ENCODE measurements around the gene SLC37A1.

SLC37A1 gene

GRCh38 chr21:42595283-42596187 is 81.9 kb downstream of the SLC37A1 start:
- TF ChIP-seq FOXP2 (optimal IDR thresholded peaks at IDR 0.05; ENCODE audit: borderline replicate concordance, extremely low read depth, extremely low read length, insufficient read depth) = no peak
- no peak for TF ChIP-seq REST (IDR thresholded peaks at IDR 0.05; ENCODE audit: insufficient read depth in 1 of 2, low read depth in 2 of 2, low read length in 2 of 2)
- no peak for TF ChIP-seq POLR2AphosphoS5 (IDR thresholded peaks at IDR 0.05; ENCODE audit: low read depth, low read length)
- TF ChIP-seq TAF1 (IDR thresholded peaks at IDR 0.05; ENCODE audit: borderline replicate concordance, insufficient read depth, low read length) = no peak
- no peak for TF ChIP-seq SIN3A (IDR thresholded peaks at IDR 0.05; ENCODE audit: borderline replicate concordance, insufficient read depth, low read length)

- TF ChIP-seq FOXP2 (optimal IDR thresholded peaks at IDR 0.05; ENCODE audit: borderline replicate concordance, extremely low read depth, extremely low read length, insufficient read depth) (no peak), POLR2AphosphoS5 (IDR thresholded peaks at IDR 0.05; ENCODE audit: low read depth, low read length) (no peak), REST (IDR thresholded peaks at IDR 0.05; ENCODE audit: insufficient read depth in 1 of 2, low read depth in 2 of 2, low read length in 2 of 2) (no peak), TAF1 (IDR thresholded peaks at IDR 0.05; ENCODE audit: borderline replicate concordance, insufficient read depth, low read length) (no peak), SIN3A (IDR thresholded peaks at IDR 0.05; ENCODE audit: borderline replicate concordance, insufficient read depth, low read length) (no peak)
Observed at GRCh38 chr21:42596657-42597056, 83.0 kb downstream of the SLC37A1 start.

GRCh38 chr21:42597487-42598158 is 84.0 kb downstream of the SLC37A1 start:
- no peak for TF ChIP-seq REST (IDR thresholded peaks at IDR 0.05; ENCODE audit: insufficient read depth in 1 of 2, low read depth in 2 of 2, low read length in 2 of 2)
- TF ChIP-seq SIN3A (IDR thresholded peaks at IDR 0.05; ENCODE audit: borderline replicate concordance, insufficient read depth, low read length) = no peak
- TF ChIP-seq FOXP2 (optimal IDR thresholded peaks at IDR 0.05; ENCODE audit: borderline replicate concordance, extremely low read depth, extremely low read length, insufficient read depth) = no peak
- TF ChIP-seq TAF1 (IDR thresholded peaks at IDR 0.05; ENCODE audit: borderline replicate concordance, insufficient read depth, low read length) = no peak
- TF ChIP-seq POLR2AphosphoS5 (IDR thresholded peaks at IDR 0.05; ENCODE audit: low read depth, low read length) = no peak

- TF ChIP-seq REST (IDR thresholded peaks at IDR 0.05; ENCODE audit: insufficient read depth in 1 of 2, low read depth in 2 of 2, low read length in 2 of 2) (no peak), FOXP2 (optimal IDR thresholded peaks at IDR 0.05; ENCODE audit: borderline replicate concordance, extremely low read depth, extremely low read length, insufficient read depth) (no peak), TAF1 (IDR thresholded peaks at IDR 0.05; ENCODE audit: borderline replicate concordance, insufficient read depth, low read length) (no peak), SIN3A (IDR thresholded peaks at IDR 0.05; ENCODE audit: borderline replicate concordance, insufficient read depth, low read length) (no peak), POLR2AphosphoS5 (IDR thresholded peaks at IDR 0.05; ENCODE audit: low read depth, low read length) (no peak)
Observed at GRCh38 chr21:42598159-42598735, 84.6 kb downstream of the SLC37A1 start.
